ENCODE data around the gene YWHAE.

DNA sequence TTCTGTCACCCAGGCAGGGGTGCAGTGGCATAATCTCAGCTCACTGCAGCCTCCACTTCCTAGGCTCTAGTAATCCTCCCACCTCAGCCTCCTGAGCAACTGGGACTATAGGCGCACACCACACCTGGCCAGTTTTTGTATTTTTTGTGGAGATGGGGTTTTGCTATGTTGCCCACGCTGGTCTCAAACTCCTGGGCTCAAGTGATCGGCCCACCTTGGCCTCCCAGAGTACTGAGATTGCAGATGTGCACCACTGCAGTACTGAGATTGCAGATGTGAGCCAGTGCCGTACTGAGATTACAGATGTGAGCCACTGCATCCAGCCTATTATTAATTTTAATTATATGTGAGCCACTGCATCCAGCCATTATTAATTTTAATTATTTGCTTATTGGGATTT lies 42.2 kb upstream of the YWHAE start:
- TF ChIP-seq, protein P1, sequence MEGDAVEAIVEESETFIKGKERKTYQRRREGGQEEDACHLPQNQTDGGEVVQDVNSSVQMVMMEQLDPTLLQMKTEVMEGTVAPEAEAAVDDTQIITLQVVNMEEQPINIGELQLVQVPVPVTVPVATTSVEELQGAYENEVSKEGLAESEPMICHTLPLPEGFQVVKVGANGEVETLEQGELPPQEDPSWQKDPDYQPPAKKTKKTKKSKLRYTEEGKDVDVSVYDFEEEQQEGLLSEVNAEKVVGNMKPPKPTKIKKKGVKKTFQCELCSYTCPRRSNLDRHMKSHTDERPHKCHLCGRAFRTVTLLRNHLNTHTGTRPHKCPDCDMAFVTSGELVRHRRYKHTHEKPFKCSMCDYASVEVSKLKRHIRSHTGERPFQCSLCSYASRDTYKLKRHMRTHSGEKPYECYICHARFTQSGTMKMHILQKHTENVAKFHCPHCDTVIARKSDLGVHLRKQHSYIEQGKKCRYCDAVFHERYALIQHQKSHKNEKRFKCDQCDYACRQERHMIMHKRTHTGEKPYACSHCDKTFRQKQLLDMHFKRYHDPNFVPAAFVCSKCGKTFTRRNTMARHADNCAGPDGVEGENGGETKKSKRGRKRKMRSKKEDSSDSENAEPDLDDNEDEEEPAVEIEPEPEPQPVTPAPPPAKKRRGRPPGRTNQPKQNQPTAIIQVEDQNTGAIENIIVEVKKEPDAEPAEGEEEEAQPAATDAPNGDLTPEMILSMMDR (IDR thresholded peaks at IDR 0.05) = no peak
- TF ChIP-seq POLR2AphosphoS5 (IDR thresholded peaks at IDR 0.05; ENCODE audit: low read depth, low read length) = no peak

All from Panc1 (cell line).